Calu3 (cell line): Measurements from ENCODE around the gene SLC6A16. TPM values are rescaled to one million over a fixed set of nuclear protein-coding genes. Genes with fewer than 3 reads are reported as not detected.
"Not testable (repeated sequence)": the region's sequence is repeated elsewhere in the genome, so short reads cannot be mapped to it uniquely, and the experiment has no call there.

Experiments used
- BruUV-seq: library from RNA; stranded (reverse); fragments of 400-500 nt; replicated peaks from 2 replicates; lab custom pipeline; 2021; lab: Mats Ljungman, UMichigan
- CTCF ChIA-PET: fragments of 300-600 bp; sonication (Branson Sonifier 250); formaldehyde crosslinking; loops from one replicate; lab custom pipeline; 2022; ENCODE audit warnings: antibody characterized with exemption; lab: Charles Lee
- DNase-seq: peaks from one replicate; pipeline ENCODE4 v3.0.0; 2022
- H3K27ac Mint-ChIP-seq: one replicate; pipeline ENCODE4 v1.8.0; 2022; ENCODE audit warnings: mixed read lengths; ENCODE audit not compliant: unreplicated experiment
- H3K27me3 Mint-ChIP-seq: one replicate; pipeline ENCODE4 v1.8.0; 2022; ENCODE audit warnings: mixed read lengths; ENCODE audit not compliant: unreplicated experiment
- H3K36me3 Mint-ChIP-seq: one replicate; pipeline ENCODE4 v1.8.0; 2022; ENCODE audit warnings: mild to moderate bottlenecking, moderate library complexity, mixed read lengths; ENCODE audit not compliant: insufficient read depth, unreplicated experiment
- H3K4me1 Mint-ChIP-seq: one replicate; pipeline ENCODE4 v1.8.0; 2022; ENCODE audit warnings: mild to moderate bottlenecking, low read depth, mixed read lengths; ENCODE audit not compliant: unreplicated experiment
- H3K4me3 Mint-ChIP-seq: one replicate; pipeline ENCODE4 v1.8.0; 2022; ENCODE audit warnings: mild to moderate bottlenecking, low read depth, moderate library complexity, mixed read lengths; ENCODE audit not compliant: unreplicated experiment
- H3K9me3 Mint-ChIP-seq: one replicate; pipeline ENCODE4 v1.8.0; 2022; ENCODE audit warnings: low read depth, mixed read lengths; ENCODE audit not compliant: unreplicated experiment
- intact Hi-C: fragments of 100-400 bp; cut with micrococcal nuclease; formaldehyde crosslinking; loops from one replicate; pipeline ENCODE4 v1.10.0; 2022; ENCODE audit not compliant: unreplicated experiment
- total RNA-seq: library from RNA; stranded (reverse); gene quantifications from 2 replicates; pipeline ENCODE4 v1.2.3, GENCODE V29; 2022
- TF ChIP-seq, protein P1 (sequence below): fragments of 200-600 bp; IDR thresholded peaks from one replicate; pipeline ENCODE4 v1.8.0; 2022; ENCODE audit warnings: antibody characterized with exemption; ENCODE audit not compliant: unreplicated experiment

Gene SLC6A16
- total RNA-seq, 1 experiment from 2014 or later, result not detected

GRCh38 chr19:49315111-49315510 lies 9.9 kb downstream of the SLC6A16 start:
- TF ChIP-seq, protein P1, sequence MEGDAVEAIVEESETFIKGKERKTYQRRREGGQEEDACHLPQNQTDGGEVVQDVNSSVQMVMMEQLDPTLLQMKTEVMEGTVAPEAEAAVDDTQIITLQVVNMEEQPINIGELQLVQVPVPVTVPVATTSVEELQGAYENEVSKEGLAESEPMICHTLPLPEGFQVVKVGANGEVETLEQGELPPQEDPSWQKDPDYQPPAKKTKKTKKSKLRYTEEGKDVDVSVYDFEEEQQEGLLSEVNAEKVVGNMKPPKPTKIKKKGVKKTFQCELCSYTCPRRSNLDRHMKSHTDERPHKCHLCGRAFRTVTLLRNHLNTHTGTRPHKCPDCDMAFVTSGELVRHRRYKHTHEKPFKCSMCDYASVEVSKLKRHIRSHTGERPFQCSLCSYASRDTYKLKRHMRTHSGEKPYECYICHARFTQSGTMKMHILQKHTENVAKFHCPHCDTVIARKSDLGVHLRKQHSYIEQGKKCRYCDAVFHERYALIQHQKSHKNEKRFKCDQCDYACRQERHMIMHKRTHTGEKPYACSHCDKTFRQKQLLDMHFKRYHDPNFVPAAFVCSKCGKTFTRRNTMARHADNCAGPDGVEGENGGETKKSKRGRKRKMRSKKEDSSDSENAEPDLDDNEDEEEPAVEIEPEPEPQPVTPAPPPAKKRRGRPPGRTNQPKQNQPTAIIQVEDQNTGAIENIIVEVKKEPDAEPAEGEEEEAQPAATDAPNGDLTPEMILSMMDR, result no peak
- no peak overlapping the region for H3K4me3 Mint-ChIP-seq
- H3K36me3 Mint-ChIP-seq, result no peaks in the 10 kb centered on the region
- no peaks in the 10 kb centered on the region for H3K4me1 Mint-ChIP-seq
- CTCF ChIA-PET, result no interaction called here
- peaks cover 7% of the 10 kb centered on the region for H3K9me3 Mint-ChIP-seq
- no peak for DNase-seq
- intact Hi-C loops, result no loop called here
- H3K27me3 Mint-ChIP-seq, result peaks cover 57% of the 10 kb centered on the region
- no peak overlapping the region for H3K27ac Mint-ChIP-seq
- BruUV-seq, result no TSS peak

GRCh38 chr19:49309087-49309486 lies 15.9 kb downstream of the SLC6A16 start:
- intact Hi-C loops, result no loop called here
- TF ChIP-seq, protein P1, result no peak
- H3K27me3 Mint-ChIP-seq, result peaks cover 57% of the 10 kb centered on the region
- H3K36me3 Mint-ChIP-seq, result no peaks in the 10 kb centered on the region
- H3K4me3 Mint-ChIP-seq, result no peak overlapping the region
- no peak overlapping the region for H3K27ac Mint-ChIP-seq
- no peak for DNase-seq
- H3K4me1 Mint-ChIP-seq, result no peaks in the 10 kb centered on the region
- no peaks in the 10 kb centered on the region for H3K9me3 Mint-ChIP-seq
- BruUV-seq, result no TSS peak
- CTCF ChIA-PET, result interaction anchor here (0.6 kb wide), 2 partner anchors 10 to 103 kb away, joined by 3 read pairs; no protein-coding TSS in a partner anchor

- CTCF ChIA-PET, H3K4me1 Mint-ChIP-seq, H3K27ac Mint-ChIP-seq, H3K4me3 Mint-ChIP-seq, BruUV-seq, intact Hi-C loops, H3K36me3 Mint-ChIP-seq, DNase-seq, H3K9me3 Mint-ChIP-seq: not testable (repeated sequence)
- peaks cover 62% of the 10 kb centered on the region for H3K27me3 Mint-ChIP-seq
These were observed 18.3 kb downstream of the SLC6A16 start for GRCh38 chr19:49306734-49307133.

- no TSS peak for BruUV-seq
- CTCF ChIA-PET, result interaction anchor here (0.7 to 1.4 kb wide), 2 partner anchors 17 to 46 kb away, joined by 3 read pairs; no protein-coding TSS in a partner anchor
- Mint-ChIP-seq H3K36me3 (no peaks in the 10 kb centered on the region), H3K27ac (no peak overlapping the region), H3K9me3 (no peaks in the 10 kb centered on the region), H3K4me3 (no peak overlapping the region), H3K4me1 (no peaks in the 10 kb centered on the region), H3K27me3 (peaks cover 65% of the 10 kb centered on the region)
- TF ChIP-seq, protein P1, result no peak
- no peak for DNase-seq
- intact Hi-C loops, result no loop called here
These were observed 23.1 kb downstream of the SLC6A16 start for GRCh38 chr19:49301866-49302252.

DNA sequence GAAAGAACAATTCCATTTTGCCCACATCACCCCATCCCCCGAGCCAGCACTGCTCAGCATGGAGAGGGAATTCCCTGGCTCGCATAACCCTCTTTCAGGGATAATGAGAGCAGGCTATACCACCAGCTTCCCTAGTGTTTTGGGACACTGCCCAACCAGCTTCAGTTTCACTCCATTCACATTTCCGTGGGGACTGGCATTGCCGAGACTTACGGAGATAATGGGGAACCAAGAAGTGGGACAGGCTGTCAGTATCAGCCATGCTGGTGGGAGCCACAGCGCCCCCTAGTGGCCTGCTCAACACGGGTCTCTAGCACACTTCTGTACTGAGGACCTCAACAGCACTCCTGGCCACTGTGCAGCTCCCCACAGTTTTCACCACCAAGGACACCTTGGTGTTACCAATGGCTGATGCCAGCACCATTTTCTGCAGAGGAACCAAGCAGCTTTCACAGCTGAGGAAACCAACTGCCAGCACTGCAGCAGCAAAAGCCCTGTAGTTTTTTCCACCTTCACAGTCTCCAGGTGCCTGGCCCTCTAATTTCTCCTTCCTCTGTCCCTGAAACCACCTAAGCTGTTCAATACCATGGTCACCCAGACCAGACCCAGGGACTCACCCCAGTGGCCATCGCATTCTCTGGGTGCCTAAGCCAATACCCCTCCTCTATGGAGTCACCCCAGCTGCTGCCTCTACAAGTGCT lies 23.7 kb downstream of the SLC6A16 start:
- no peaks in the 10 kb centered on the region for H3K4me1 Mint-ChIP-seq
- CTCF ChIA-PET, result interaction anchor here (0.7 to 1.4 kb wide), 2 partner anchors 17 to 46 kb away, joined by 3 read pairs; no protein-coding TSS in a partner anchor

DNA sequence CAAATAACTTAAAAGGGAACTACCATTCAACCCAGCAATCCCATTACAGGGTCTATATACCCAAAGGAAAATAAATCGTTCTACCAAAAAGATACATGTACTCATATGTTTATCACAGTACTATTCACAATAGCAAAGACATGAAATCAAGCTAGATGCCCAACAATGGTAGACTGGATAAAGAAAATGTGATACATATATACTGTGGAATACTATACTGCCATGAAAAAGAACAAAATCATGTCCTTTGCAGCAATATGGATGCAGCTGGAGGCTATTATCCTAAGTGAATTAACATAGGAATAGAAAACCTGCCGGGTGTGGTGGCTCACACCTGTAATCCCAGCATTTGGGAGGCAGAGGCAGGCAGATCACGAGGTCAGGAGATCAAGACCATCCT lies 26.3 kb downstream of the SLC6A16 start:
- BruUV-seq, H3K27ac Mint-ChIP-seq, DNase-seq, H3K4me1 Mint-ChIP-seq, H3K36me3 Mint-ChIP-seq, H3K9me3 Mint-ChIP-seq, intact Hi-C loops, H3K4me3 Mint-ChIP-seq: not testable (repeated sequence)
- H3K27me3 Mint-ChIP-seq, result peaks cover 55% of the 10 kb centered on the region
- CTCF ChIA-PET, result interaction anchor here (0.6 kb wide), 1 partner anchor 1214 kb away, joined by 4 read pairs; no protein-coding TSS in a partner anchor

More for the DNA sequence above, 23.7 kb downstream of the SLC6A16 start:
- TF ChIP-seq, protein P1, result peak; percentile 91
- Mint-ChIP-seq H3K9me3 (no peaks in the 10 kb centered on the region), H3K27ac (no peak overlapping the region), H3K36me3 (no peaks in the 10 kb centered on the region), H3K27me3 (peaks cover 65% of the 10 kb centered on the region), H3K4me3 (no peak overlapping the region)
- intact Hi-C loops, result no loop called here
- peak; percentile 85 for DNase-seq
- BruUV-seq, result no TSS peak
